PC-9 (cell line): ENCODE results near the gene TSPEAR. TPM values are rescaled to one million over a fixed set of nuclear protein-coding genes. Genes with fewer than 3 reads are reported as not detected.

Experiments
- BruUV-seq: library from RNA; stranded (reverse); fragments of 400-500 nt; replicated peaks from 2 replicates; lab custom pipeline; 2021; lab: Mats Ljungman, UMichigan
- CTCF ChIA-PET: fragments of 300-600 bp; sonication (Branson Sonifier 250); formaldehyde crosslinking; loops from one replicate; lab custom pipeline; 2022; ENCODE audit warnings: antibody characterized with exemption; lab: Charles Lee
- POLR2A ChIA-PET: fragments of 300-600 bp; sonication (Branson Sonifier 250); formaldehyde crosslinking; loops from one replicate; lab custom pipeline; 2022; ENCODE audit warnings: antibody characterized with exemption; ENCODE audit not compliant: unreplicated experiment; lab: Charles Lee
- DNase-seq, 2 experiments: peaks; one replicate each; pipeline versions ENCODE4 v3.0.0 to v3.0.0-alpha.2; 2015 to 2022; ENCODE audit warnings: mixed read lengths in 1 of 2
- H2AFZ ChIP-seq: fragments of 200-600 bp; sonication (generic); 2 replicates; pipeline ENCODE4 v1.8.1; 2017; ENCODE audit warnings: antibody characterized with exemption
- H3F3A ChIP-seq: fragments of 200-600 bp; sonication (generic); 2 replicates; pipeline ENCODE4 v1.8.1; 2017; ENCODE audit warnings: antibody characterized with exemption, mild to moderate bottlenecking, low read depth; ENCODE audit not compliant: insufficient read depth
- H3K27ac ChIP-seq: fragments of 200-600 bp; sonication (generic); 2 replicates; pipeline ENCODE4 v1.6.1; 2016; ENCODE audit warnings: mixed run types
- H3K27me3 ChIP-seq: fragments of 200-600 bp; sonication (generic); 2 replicates; pipeline ENCODE4 v1.6.1; 2016; ENCODE audit warnings: low read depth, mixed run types; ENCODE audit not compliant: insufficient read depth
- H3K36me3 ChIP-seq: fragments of 200-600 bp; sonication (generic); 2 replicates; pipeline ENCODE4 v1.6.1; 2016; ENCODE audit warnings: low read depth, mixed run types
- H3K4me1 ChIP-seq: fragments of 200-600 bp; sonication (generic); replicated peaks from 2 replicates; pipeline ENCODE4 v1.6.1; 2016; ENCODE audit warnings: mixed run types; ENCODE audit not compliant: insufficient read depth
- H3K4me2 ChIP-seq: fragments of 200-600 bp; sonication (generic); 2 replicates; pipeline ENCODE4 v1.6.1; 2017; ENCODE audit warnings: mixed run types
- H3K4me3 ChIP-seq: fragments of 200-600 bp; sonication (generic); 2 replicates; pipeline ENCODE4 v1.6.1; 2016; ENCODE audit warnings: mixed run types
- H3K79me2 ChIP-seq: fragments of 200-600 bp; sonication (generic); 2 replicates; pipeline ENCODE4 v1.6.1; 2017; ENCODE audit warnings: low read depth, mixed run types
- H3K9me2 ChIP-seq: fragments of 200-600 bp; sonication (generic); 2 replicates; pipeline ENCODE4 v1.8.1; 2017; ENCODE audit warnings: mild to moderate bottlenecking; ENCODE audit not compliant: insufficient read depth
- H3K9me3 ChIP-seq: fragments of 200-600 bp; sonication (generic); 2 replicates; pipeline ENCODE4 v1.8.1; 2016; ENCODE audit warnings: low read depth; ENCODE audit not compliant: insufficient read depth
- H4K20me1 ChIP-seq: fragments of 200-600 bp; sonication (generic); 2 replicates; pipeline ENCODE4 v1.8.1; 2017; ENCODE audit not compliant: insufficient read depth
- CTCF ChIP-seq: fragments of 200-600 bp; sonication (generic); conservative IDR thresholded peaks from 2 replicates; pipeline ENCODE4 v1.6.1; 2017; ENCODE audit warnings: mixed run types, antibody characterized with exemption, mild to moderate bottlenecking, moderate library complexity
- EZH2 ChIP-seq: fragments of 200-600 bp; sonication (generic); IDR thresholded peaks from 2 replicates; pipeline ENCODE4 v1.8.0; 2017; ENCODE audit warnings: antibody characterized with exemption, low read depth
- intact Hi-C: fragments of 100-400 bp; cut with micrococcal nuclease; formaldehyde crosslinking; loops from one replicate; pipeline ENCODE4 v1.10.0; 2022; ENCODE audit not compliant: unreplicated experiment
- total RNA-seq: library from RNA; stranded (reverse); gene quantifications from 2 replicates; pipeline ENCODE4 v1.2.3, GENCODE V29; 2021

The TSPEAR gene
- total RNA-seq, 1 experiment from 2014 or later: not detected

GRCh38 chr21:44572959-44573583 is 138.3 kb downstream of the TSPEAR start:
- Histone ChIP-seq H3K79me2 (no peaks in the 10 kb centered on the region), H3K9me3 (no peaks in the 10 kb centered on the region), H2AFZ (no peak overlapping the region), H3K4me2 (no peak overlapping the region), H3K27ac (no peak overlapping the region), H3K36me3 (no peaks in the 10 kb centered on the region), H4K20me1 (no peaks in the 10 kb centered on the region), H3K9me2 (no peaks in the 10 kb centered on the region), H3K27me3 (peaks cover 67% of the 10 kb centered on the region), H3K4me1 (no peaks in the 10 kb centered on the region), H3K4me3 (no peak overlapping the region), H3F3A (no peaks in the 10 kb centered on the region)
- TF ChIP-seq EZH2 (no peak), CTCF (no peak)
- DNase-seq: no peak
- POLR2A ChIA-PET: no interaction called here
- intact Hi-C loops: no loop called here
- CTCF ChIA-PET: no interaction called here
- BruUV-seq: no TSS peak

GRCh38 chr21:44571844-44572782 is 139.3 kb downstream of the TSPEAR start:
- DNase-seq: no peak
- Histone ChIP-seq H3K4me2 (no peak overlapping the region), H3K27me3 (peaks cover 71% of the 10 kb centered on the region), H3K27ac (no peak overlapping the region), H3K4me1 (no peaks in the 10 kb centered on the region), H3K4me3 (no peak overlapping the region), H3K79me2 (no peaks in the 10 kb centered on the region), H3K9me2 (no peaks in the 10 kb centered on the region), H3F3A (no peaks in the 10 kb centered on the region), H4K20me1 (no peaks in the 10 kb centered on the region), H2AFZ (no peak overlapping the region), H3K36me3 (no peaks in the 10 kb centered on the region), H3K9me3 (no peaks in the 10 kb centered on the region)
- TF ChIP-seq CTCF (no peak), EZH2 (no peak)
- BruUV-seq: no TSS peak
- ChIA-PET CTCF (no interaction called here), POLR2A (no interaction called here)
- intact Hi-C loops: no loop called here

GRCh38 chr21:44571296-44571695 is 140.1 kb downstream of the TSPEAR start:
- intact Hi-C loops: no loop called here
- Histone ChIP-seq H2AFZ (no peak overlapping the region), H3K4me3 (no peak overlapping the region), H4K20me1 (no peaks in the 10 kb centered on the region), H3K27me3 (peaks cover 67% of the 10 kb centered on the region), H3K9me3 (no peaks in the 10 kb centered on the region), H3K79me2 (no peaks in the 10 kb centered on the region), H3K36me3 (no peaks in the 10 kb centered on the region), H3K9me2 (no peaks in the 10 kb centered on the region), H3K4me2 (no peak overlapping the region), H3K4me1 (no peaks in the 10 kb centered on the region), H3F3A (no peaks in the 10 kb centered on the region), H3K27ac (no peak overlapping the region)
- TF ChIP-seq CTCF (no peak), EZH2 (no peak)
- ChIA-PET POLR2A (no interaction called here), CTCF (no interaction called here)
- DNase-seq: no peak
- no TSS peak for BruUV-seq
